ENCODE results near the gene SCRT2. TPM values are rescaled to one million over a fixed set of nuclear protein-coding genes. Genes with fewer than 3 reads are reported as not detected.

The SCRT2 gene
- total and polyA plus RNA-seq, 9 of the 15 experiments (the other 6 are each of a cell fraction or from before 2014, with no cell fraction given): 0.04 to 0.75 (median 0.13) TPM; not detected in 2

DNA sequence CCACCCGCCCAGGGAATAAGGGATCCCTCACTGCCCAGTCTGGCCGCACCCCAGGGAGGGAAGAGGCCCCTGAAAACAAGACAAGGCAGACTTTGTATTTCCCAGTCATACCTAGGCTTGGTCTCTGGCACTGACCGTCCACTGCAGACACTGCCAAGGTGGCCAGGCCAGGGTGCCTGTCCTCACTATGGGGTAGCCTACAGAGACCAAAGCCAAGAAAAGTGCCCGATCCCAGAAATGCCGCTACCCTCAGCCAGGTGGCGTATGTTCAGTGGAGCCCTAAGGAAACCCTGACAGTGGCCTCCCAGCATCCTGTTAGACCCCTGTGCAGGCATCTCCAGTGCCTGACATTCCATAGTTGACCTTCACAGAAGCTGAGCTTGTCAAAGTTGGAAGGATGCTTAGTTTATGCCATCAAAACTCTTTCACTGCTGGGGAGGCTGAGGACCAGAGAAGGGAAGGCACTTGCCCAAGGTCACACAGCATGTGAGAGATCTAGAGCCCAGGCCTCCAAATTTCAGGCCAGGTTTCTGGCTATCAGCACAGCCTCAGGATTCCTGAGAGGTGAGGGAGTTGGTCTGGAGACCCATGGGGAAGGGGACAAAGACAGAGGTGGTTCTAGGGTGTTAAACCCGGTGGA, 2.5 kb downstream of the SCRT2 start:
- POLR2A ChIA-PET: interaction anchor here (1.5 kb wide), 1 partner anchor 13 kb away, joined by 4 read pairs; no protein-coding TSS in a partner anchor
- intact Hi-C loops (cut with micrococcal nuclease): loop anchor here (5.0 kb wide), 1 partner anchor 54 kb away; no protein-coding TSS in a partner anchor
- no TSS peak for BruUV-seq (replicated peaks)
- TF ChIP-seq ZC3H4 (CRISPR knock-in tag; IDR thresholded peaks at IDR 0.05; ENCODE audit: borderline replicate concordance): no peak
- TF ChIP-seq TCFL5 (CRISPR knock-in tag; conservative IDR thresholded peaks at IDR 0.05): no peak
- TF ChIP-seq, protein P1, sequence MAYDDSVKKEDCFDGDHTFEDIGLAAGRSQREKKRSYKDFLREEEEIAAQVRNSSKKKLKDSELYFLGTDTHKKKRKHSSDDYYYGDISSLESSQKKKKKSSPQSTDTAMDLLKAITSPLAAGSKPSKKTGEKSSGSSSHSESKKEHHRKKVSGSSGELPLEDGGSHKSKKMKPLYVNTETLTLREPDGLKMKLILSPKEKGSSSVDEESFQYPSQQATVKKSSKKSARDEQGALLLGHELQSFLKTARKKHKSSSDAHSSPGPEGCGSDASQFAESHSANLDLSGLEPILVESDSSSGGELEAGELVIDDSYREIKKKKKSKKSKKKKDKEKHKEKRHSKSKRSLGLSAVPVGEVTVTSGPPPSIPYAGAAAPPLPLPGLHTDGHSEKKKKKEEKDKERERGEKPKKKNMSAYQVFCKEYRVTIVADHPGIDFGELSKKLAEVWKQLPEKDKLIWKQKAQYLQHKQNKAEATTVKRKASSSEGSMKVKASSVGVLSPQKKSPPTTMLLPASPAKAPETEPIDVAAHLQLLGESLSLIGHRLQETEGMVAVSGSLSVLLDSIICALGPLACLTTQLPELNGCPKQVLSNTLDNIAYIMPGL (CRISPR knock-in tag; IDR thresholded peaks at IDR 0.05): no peak
- TF ChIP-seq ZBTB17 (CRISPR knock-in tag; IDR thresholded peaks at IDR 0.05): no peak
- no peak for TF ChIP-seq EHMT2 (IDR thresholded peaks at IDR 0.05)
- no peak for TF ChIP-seq ZZZ3 (IDR thresholded peaks at IDR 0.05)
- TF ChIP-seq, protein P2, sequence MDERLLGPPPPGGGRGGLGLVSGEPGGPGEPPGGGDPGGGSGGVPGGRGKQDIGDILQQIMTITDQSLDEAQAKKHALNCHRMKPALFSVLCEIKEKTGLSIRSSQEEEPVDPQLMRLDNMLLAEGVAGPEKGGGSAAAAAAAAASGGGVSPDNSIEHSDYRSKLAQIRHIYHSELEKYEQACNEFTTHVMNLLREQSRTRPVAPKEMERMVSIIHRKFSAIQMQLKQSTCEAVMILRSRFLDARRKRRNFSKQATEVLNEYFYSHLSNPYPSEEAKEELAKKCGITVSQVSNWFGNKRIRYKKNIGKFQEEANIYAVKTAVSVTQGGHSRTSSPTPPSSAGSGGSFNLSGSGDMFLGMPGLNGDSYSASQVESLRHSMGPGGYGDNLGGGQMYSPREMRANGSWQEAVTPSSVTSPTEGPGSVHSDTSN (CRISPR knock-in tag; IDR thresholded peaks at IDR 0.05; ENCODE audit: low read depth): no peak
- TF ChIP-seq, protein P2 (tag; conservative IDR thresholded peaks at IDR 0.05; ENCODE audit: low read depth): no peak
- no peak for TF ChIP-seq SAFB (IDR thresholded peaks at IDR 0.05; ENCODE audit: borderline replicate concordance, low read depth, low read length)
- no peak for TF ChIP-seq SNIP1 (IDR thresholded peaks at IDR 0.05; ENCODE audit: low read depth)

More for the DNA sequence above, 2.5 kb downstream of the SCRT2 start:
- Histone ChIP-seq H3K4me3 (peak overlapping the region; percentile 6; the same call in 1 of the 2 replicates), H3K9me1 (ENCODE audit: control insufficient read depth, insufficient read depth, low read length) (no peaks in the 10 kb centered on the region), H3K9ac (ENCODE audit: insufficient read depth in 1 of 2, low read depth in 2 of 2, low read length in 2 of 2) (peak overlapping the region; percentile 29 to 84), H3K4me2 (ENCODE audit: insufficient read depth, low read length) (peak overlapping the region; percentile 50), H2AFZ (ENCODE audit: low read depth, low read length) (peak overlapping the region; percentile 74), H3K79me2 (ENCODE audit: control insufficient read depth, insufficient read depth, low read length) (no peaks in the 10 kb centered on the region; the same call in 2 of the 3 replicates), H3K4me1 (replicated peaks in 1 of 2; ENCODE audit: control insufficient read depth in 2 of 2, insufficient read depth in 2 of 2, low read length in 2 of 2) (peaks cover 41 to 75% of the 10 kb centered on the region in 2 experiments), H3K27ac (ENCODE audit: extremely low read depth, low read depth, low read length) (peak overlapping the region; percentile 77), H3K27me3 (ENCODE audit: control insufficient read depth in 2 of 2, insufficient read depth in 2 of 2, low read length in 2 of 2) (no peaks in the 10 kb centered on the region; a peak in 1 of 5 replicates), H4K20me1 (replicated peaks; ENCODE audit: control insufficient read depth, insufficient read depth, low read length) (no peaks in the 10 kb centered on the region), H3K9me3 (replicated peaks; ENCODE audit: control insufficient read depth, insufficient read depth, low read depth, low read length) (no peaks in the 10 kb centered on the region), H3K36me3 (ENCODE audit: control insufficient read depth, insufficient read depth, low read length) (no peaks in the 10 kb centered on the region)
- ATAC-seq (peak; percentile 5), FAIRE-seq (peak; percentile 55), DNase-seq (ENCODE audit: extremely low read depth in 1 of 4, low spot score in 3 of 4) (peak in 2 of 4 experiments; percentile 21 to 29)
- WGBS (ENCODE audit: insufficient coverage, low coverage, missing lambda C conversion rate): 27% methylated on average over 6 of the region's 7 CpGs
- CTCF ChIA-PET (ENCODE audit: low intra/inter-chr PET ratio): no interaction called here
- in situ Hi-C loops (cut with MboI): no loop called here

All from K562 (cell line).